H9 (cell line): Measurements from ENCODE around the gene NF1. TPM values are rescaled to one million over a fixed set of nuclear protein-coding genes. Genes with fewer than 3 reads are reported as not detected.

ENCODE experiments used
- DNase-seq: peaks from one replicate; pipeline ENCODE4 v3.0.0-alpha.2; 2017
- H2AFZ ChIP-seq: one replicate; pipeline ENCODE4 v1.6.1; 2013; ENCODE audit warnings: mild to moderate bottlenecking, low read length, control low read depth, moderate library complexity
- H2AK5ac ChIP-seq: 2 replicates; pipeline ENCODE4 v1.6.1; 2013; ENCODE audit warnings: low read length, control low read depth, mixed read lengths; ENCODE audit not compliant: insufficient read length
- H2BK120ac ChIP-seq: one replicate; pipeline ENCODE4 v1.6.1; 2013; ENCODE audit warnings: low read depth, mild to moderate bottlenecking, low read length, control low read depth, inconsistent platforms; ENCODE audit not compliant: poor library complexity, severe bottlenecking
- H2BK12ac ChIP-seq: 2 replicates; pipeline ENCODE4 v1.6.1; 2013; ENCODE audit warnings: low read length, control low read depth, mixed read lengths, low read depth; ENCODE audit not compliant: insufficient read length
- H2BK15ac ChIP-seq: 2 replicates; pipeline ENCODE4 v1.6.1; 2013; ENCODE audit warnings: low read depth, low read length, control low read depth
- H2BK20ac ChIP-seq: one replicate; pipeline ENCODE4 v1.6.1; 2013; ENCODE audit warnings: low read depth, mild to moderate bottlenecking, low read length, control low read depth, inconsistent platforms; ENCODE audit not compliant: poor library complexity, severe bottlenecking
- H2BK5ac ChIP-seq: 2 replicates; pipeline ENCODE4 v1.6.1; 2013; ENCODE audit warnings: low read length, control low read depth, mixed read lengths; ENCODE audit not compliant: insufficient read length
- H3K14ac ChIP-seq: 2 replicates; pipeline ENCODE4 v1.6.1; 2013; ENCODE audit warnings: low read length, control low read depth; ENCODE audit not compliant: insufficient read depth
- H3K18ac ChIP-seq: 2 replicates; pipeline ENCODE4 v1.6.1; 2013; ENCODE audit warnings: low read depth, mild to moderate bottlenecking, mixed read lengths, low read length, control low read depth; ENCODE audit not compliant: insufficient read length
- H3K23ac ChIP-seq: 2 replicates; pipeline ENCODE4 v1.6.1; 2013; ENCODE audit warnings: low read length, control low read depth, mixed read lengths, low read depth; ENCODE audit not compliant: insufficient read length
- H3K23me2 ChIP-seq: 2 replicates; pipeline ENCODE4 v1.6.1; 2013; ENCODE audit warnings: low read depth, mild to moderate bottlenecking, mixed read lengths, low read length, control low read depth; ENCODE audit not compliant: insufficient read length, poor library complexity, severe bottlenecking
- H3K27ac ChIP-seq: 2 replicates; pipeline ENCODE4 v1.5.1; 2013; ENCODE audit warnings: low read length, control low read depth, mixed read lengths, low read depth; ENCODE audit not compliant: insufficient read length
- H3K27me3 ChIP-seq: 2 replicates; pipeline ENCODE4 v1.6.1; 2013; ENCODE audit warnings: low read length, control low read depth, inconsistent platforms; ENCODE audit not compliant: insufficient read depth
- H3K4ac ChIP-seq: 2 replicates; pipeline ENCODE4 v1.6.1; 2013; ENCODE audit warnings: low read depth, mild to moderate bottlenecking, control low read depth, inconsistent platforms, low read length, moderate library complexity
- H3K4me1 ChIP-seq: 2 replicates; pipeline ENCODE4 v1.6.1; 2013; ENCODE audit warnings: low read length, control low read depth, inconsistent platforms; ENCODE audit not compliant: insufficient read depth
- H3K4me2 ChIP-seq: 2 replicates; pipeline ENCODE4 v1.6.1; 2013; ENCODE audit warnings: low read length, control low read depth, mixed read lengths; ENCODE audit not compliant: insufficient read length, insufficient read depth
- H3K56ac ChIP-seq: 2 replicates; pipeline ENCODE4 v1.6.1; 2013; ENCODE audit warnings: low read depth, mild to moderate bottlenecking, mixed read lengths, low read length, control low read depth; ENCODE audit not compliant: insufficient read length
- H3K79me1 ChIP-seq: 2 replicates; pipeline ENCODE4 v1.6.1; 2013; ENCODE audit warnings: low read depth, mild to moderate bottlenecking, moderate library complexity, low read length, control low read depth, inconsistent platforms; ENCODE audit not compliant: insufficient read depth, poor library complexity, severe bottlenecking
- H3K79me2 ChIP-seq: 2 replicates; pipeline ENCODE4 v1.6.1; 2013; ENCODE audit warnings: low read length, control low read depth, inconsistent platforms; ENCODE audit not compliant: insufficient read depth
- H3K9ac ChIP-seq: 2 replicates; pipeline ENCODE4 v1.6.1; 2013; ENCODE audit warnings: low read length, control low read depth, mixed read lengths; ENCODE audit not compliant: insufficient read length; ENCODE audit errors: extremely low read depth
- H3K9me3 ChIP-seq: one replicate; pipeline ENCODE4 v1.6.1; 2013; ENCODE audit warnings: low read depth, low read length, inconsistent platforms; ENCODE audit not compliant: control insufficient read depth
- H3T11ph ChIP-seq: one replicate; pipeline ENCODE4 v1.6.1; 2013; ENCODE audit warnings: mild to moderate bottlenecking, low read length, control low read depth, inconsistent platforms
- H4K20me1 ChIP-seq: one replicate; pipeline ENCODE4 v1.6.1; 2013; ENCODE audit not compliant: control insufficient read depth, insufficient read length, insufficient read depth
- H4K5ac ChIP-seq: 2 replicates; pipeline ENCODE4 v1.6.1; 2013; ENCODE audit warnings: low read depth, mild to moderate bottlenecking, mixed read lengths, low read length, control low read depth; ENCODE audit not compliant: insufficient read length
- H4K8ac ChIP-seq: replicated peaks from 2 replicates; pipeline ENCODE4 v1.6.1; 2013; ENCODE audit warnings: low read length, control low read depth, mixed read lengths, low read depth; ENCODE audit not compliant: insufficient read length
- H4K91ac ChIP-seq: 2 replicates; pipeline ENCODE4 v1.6.1; 2013; ENCODE audit warnings: low read depth, mild to moderate bottlenecking, moderate library complexity, mixed read lengths, low read length, control low read depth; ENCODE audit not compliant: insufficient read length
- H3K27ac Mint-ChIP-seq, 3 experiments: 2 replicates in 2 of 3; 3 replicates in 1 of 3; pipeline ENCODE4 v1.8.0; 2020 to 2021; ENCODE audit warnings: mixed read lengths in 3 of 3, mild to moderate bottlenecking in 1 of 3, moderate library complexity in 1 of 3
- H3K27me3 Mint-ChIP-seq: 2 replicates; pipeline ENCODE4 v1.8.0; 2021; ENCODE audit warnings: low read depth, mild to moderate bottlenecking, moderate library complexity, mixed read lengths
- H3K36me3 Mint-ChIP-seq, 3 experiments: 2 replicates in 2 of 3; 3 replicates in 1 of 3; pipeline ENCODE4 v1.8.0; 2020 to 2021; ENCODE audit warnings: low read depth in 3 of 3, mixed read lengths in 3 of 3; ENCODE audit not compliant: insufficient read depth in 1 of 3
- H3K4me1 Mint-ChIP-seq, 2 experiments: 2 replicates each; pipeline ENCODE4 v1.8.0; 2020; ENCODE audit warnings: mixed read lengths in 2 of 2
- H3K4me3 Mint-ChIP-seq, 2 experiments: 2 replicates in 1 of 2; 3 replicates in 1 of 2; pipeline ENCODE4 v1.8.0; 2020 to 2021; ENCODE audit warnings: mild to moderate bottlenecking in 2 of 2, mixed read lengths in 2 of 2, moderate library complexity in 1 of 2
- H3K9me3 Mint-ChIP-seq, 2 experiments: 2 replicates in 1 of 2; 3 replicates in 1 of 2; pipeline ENCODE4 v1.8.0; 2020; ENCODE audit warnings: mild to moderate bottlenecking in 2 of 2, mixed read lengths in 2 of 2, moderate library complexity in 1 of 2
- CTCF ChIP-seq: fragments of 200-600 bp; sonication (generic); conservative IDR thresholded peaks from 3 replicates; pipeline ENCODE4 v1.8.0; 2021; ENCODE audit warnings: antibody characterized with exemption, mild to moderate bottlenecking
- total RNA-seq: library from RNA; stranded (reverse); gene quantifications from 2 replicates; pipeline ENCODE4 v1.2.1, GENCODE V29; 2021

Gene NF1
- total RNA-seq, 1 experiment from 2014 or later: 38.1 TPM

GRCh38 chr17:31328160-31328535 is 233.4 kb downstream of the NF1 start:
- Histone ChIP-seq H2BK12ac (no peak overlapping the region), H3K56ac (no peak overlapping the region), H4K20me1 (no peaks in the 10 kb centered on the region), H2AFZ (no peak overlapping the region), H3K23me2 (no peaks in the 10 kb centered on the region), H2AK5ac (no peak overlapping the region), H4K8ac (no peak overlapping the region), H2BK5ac (no peak overlapping the region), H4K5ac (no peak overlapping the region), H3K27ac (no peak overlapping the region), H2BK20ac (no peak overlapping the region), H3T11ph (no peak overlapping the region), H3K23ac (no peak overlapping the region), H3K9ac (no peak overlapping the region), H3K18ac (no peak overlapping the region), H3K79me1 (no peaks in the 10 kb centered on the region), H3K27me3 (no peaks in the 10 kb centered on the region), H3K9me3 (no peaks in the 10 kb centered on the region), H3K4me1 (no peaks in the 10 kb centered on the region), H2BK15ac (no peak overlapping the region), H3K14ac (no peak overlapping the region), H3K79me2 (no peaks in the 10 kb centered on the region), H2BK120ac (no peak overlapping the region), H3K4me2 (no peak overlapping the region), H4K91ac (no peak overlapping the region), H3K4ac (no peak overlapping the region)
- H3K4me1 Mint-ChIP-seq: no peaks in the 10 kb centered on the region
- H3K27me3 Mint-ChIP-seq: no peaks in the 10 kb centered on the region
- peaks cover 0 to 23% (median 9%) of the 10 kb centered on the region in 3 experiments; a peak in 3 of 7 replicates for H3K36me3 Mint-ChIP-seq
- H3K27ac Mint-ChIP-seq: no peak overlapping the region
- no peak overlapping the region for H3K4me3 Mint-ChIP-seq
- TF ChIP-seq CTCF: no peak
- no peaks in the 10 kb centered on the region for H3K9me3 Mint-ChIP-seq
- no peak for DNase-seq
